OCI-LY7 (cell line): ENCODE measurements around the gene PSMA4.
A peak's percentile ranks its signal among the peaks of the same experiment; 100 is the strongest.

Experiments used
- CTCF ChIP-seq: fragments of 200-600 bp; sonication (generic); conservative IDR thresholded peaks from 2 replicates; pipeline ENCODE4 v1.5.1; 2014; ENCODE audit warnings: mild to moderate bottlenecking, antibody characterized with exemption, low read length, moderate library complexity, mixed read lengths
- EZH2phosphoT487 ChIP-seq: fragments of 200-600 bp; sonication (generic); IDR thresholded peaks from 2 replicates; pipeline ENCODE4 v1.6.1; 2018; ENCODE audit warnings: low read depth, borderline replicate concordance, mild to moderate bottlenecking, mixed run types, antibody characterized with exemption, low read length, moderate library complexity, mixed read lengths

GRCh38 chr15:78565951-78566774 lies 25.9 kb downstream of the PSMA4 start:
- 0 out of 2 replicates have a peak, but pooled peaks have one; percentile 8 for TF ChIP-seq CTCF
- no peak for TF ChIP-seq EZH2phosphoT487
